Stimulated activated CD4-positive, alpha-beta T cell treated with anti-CD3 and anti-CD28 coated beads, Interleukin-12 subunit alpha, Interleukin-12 subunit beta, amount 100 ng/mL, for 4 hours (primary cell): Measurements from ENCODE around the gene TMEM14B.
"Not testable (repeated sequence)": the region's sequence is repeated elsewhere in the genome, so short reads cannot be mapped to it uniquely, and the experiment has no call there.

Experiments
- DNase-seq: peaks from one replicate; pipeline ENCODE4 v3.0.0-alpha.2; 2020

TMEM14B gene

DNA sequence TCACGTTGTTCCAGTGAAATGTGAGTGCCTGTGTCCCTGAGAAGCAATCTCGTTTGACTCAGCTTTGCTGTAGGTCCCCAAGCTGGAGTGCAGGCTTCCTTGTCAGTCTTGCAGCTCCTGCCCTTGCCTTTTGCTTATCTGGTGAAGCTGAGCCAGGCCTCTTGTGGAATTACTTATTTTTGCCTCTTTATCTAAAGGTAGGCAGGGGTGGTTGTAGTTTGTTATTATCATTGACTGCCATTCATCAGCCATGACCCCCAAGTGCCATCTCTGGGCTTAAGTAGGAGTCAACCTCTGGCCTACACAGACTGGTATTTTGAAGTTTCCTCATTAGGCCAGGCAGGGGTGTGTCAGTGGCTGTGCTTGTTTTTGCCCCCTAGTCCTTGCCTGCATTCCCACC is 2.1 kb downstream of the TMEM14B start:
- no peak for DNase-seq

DNA sequence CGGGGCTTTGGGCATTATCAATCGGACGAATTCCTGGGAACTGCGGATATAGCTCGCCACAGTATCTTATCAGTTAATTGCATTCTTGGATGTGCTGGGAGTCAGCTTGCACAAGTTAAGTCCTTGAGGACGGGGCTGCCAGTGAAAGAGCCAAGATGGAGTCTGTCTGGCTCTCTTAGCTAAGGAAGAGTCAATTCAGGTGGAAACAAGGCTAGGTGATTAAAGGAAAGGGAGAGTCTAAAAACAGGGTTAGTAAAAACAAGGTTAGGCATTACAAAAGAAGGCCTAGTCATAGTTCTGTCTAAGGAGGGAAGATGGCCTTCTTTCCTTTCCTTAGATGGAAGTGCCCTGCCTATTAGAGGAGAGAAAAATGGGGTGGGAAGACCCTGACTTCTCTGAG is 3.0 kb downstream of the TMEM14B start:
- DNase-seq = not testable (repeated sequence)

DNA sequence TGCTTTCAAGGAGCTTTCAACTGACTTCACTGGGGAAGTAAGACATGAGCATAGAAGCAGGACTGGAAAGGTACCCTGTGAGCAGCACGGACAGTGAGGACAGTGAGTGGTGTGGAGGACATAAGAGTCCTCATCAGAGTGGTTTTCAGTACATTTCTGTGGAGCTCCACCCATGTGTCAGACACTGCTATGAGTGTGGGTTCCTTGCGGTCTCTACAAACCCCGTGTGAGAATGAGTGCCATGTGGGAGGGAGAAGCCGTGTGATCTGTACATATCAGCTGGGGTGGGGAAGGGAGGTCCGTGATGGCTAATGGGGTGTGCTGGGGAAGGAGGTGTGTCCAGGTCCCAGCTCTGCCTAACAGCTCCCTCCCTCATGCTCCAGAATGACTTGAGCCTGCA is 4.2 kb downstream of the TMEM14B start:
- not testable (repeated sequence) for DNase-seq

DNA sequence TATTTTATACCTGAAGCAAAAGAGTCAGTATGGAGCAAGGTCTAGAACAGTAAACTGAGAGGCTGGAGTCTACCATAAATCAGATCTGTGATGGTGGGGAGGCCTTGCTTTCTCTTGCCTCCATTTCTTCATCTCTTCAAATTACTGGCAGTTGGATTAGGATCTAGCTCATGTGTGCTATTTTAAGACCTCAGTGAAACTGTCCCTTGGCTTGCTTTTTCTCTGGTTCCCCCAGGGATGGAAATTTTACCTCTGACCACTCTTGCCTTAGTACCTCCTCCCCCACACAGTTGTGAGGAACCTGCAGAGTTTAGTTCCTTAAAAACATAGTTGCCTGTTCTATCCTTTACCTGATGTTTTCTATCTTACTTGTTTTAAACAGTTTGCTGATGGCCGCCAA is 8.5 kb downstream of the TMEM14B start:
- no peak for DNase-seq

DNA sequence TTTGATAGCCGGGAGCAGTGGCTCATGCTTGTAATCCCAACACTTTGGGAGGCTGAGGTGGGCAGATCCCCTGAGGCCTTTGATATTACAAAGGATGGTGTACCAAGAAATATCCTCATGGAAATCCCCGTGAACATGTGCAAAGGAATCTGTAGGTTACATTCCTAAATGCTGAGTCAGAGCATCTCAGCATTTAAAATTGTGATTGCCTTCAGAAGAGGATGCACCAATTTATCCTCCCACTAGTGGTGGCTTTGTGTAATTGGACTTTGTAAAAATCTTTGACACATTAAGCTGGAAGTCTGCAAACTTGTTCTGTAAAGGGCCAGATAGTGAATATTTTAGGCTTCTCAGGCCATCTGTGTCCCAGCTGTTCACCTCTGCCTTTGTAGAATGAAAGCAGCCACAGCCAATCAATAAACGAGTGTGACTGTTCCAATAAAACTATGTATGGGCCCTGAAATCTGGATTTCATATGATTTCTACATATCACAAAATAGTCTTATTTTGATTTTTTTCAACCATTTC is 11.8 kb downstream of the TMEM14B start:
- DNase-seq = no peak

DNA sequence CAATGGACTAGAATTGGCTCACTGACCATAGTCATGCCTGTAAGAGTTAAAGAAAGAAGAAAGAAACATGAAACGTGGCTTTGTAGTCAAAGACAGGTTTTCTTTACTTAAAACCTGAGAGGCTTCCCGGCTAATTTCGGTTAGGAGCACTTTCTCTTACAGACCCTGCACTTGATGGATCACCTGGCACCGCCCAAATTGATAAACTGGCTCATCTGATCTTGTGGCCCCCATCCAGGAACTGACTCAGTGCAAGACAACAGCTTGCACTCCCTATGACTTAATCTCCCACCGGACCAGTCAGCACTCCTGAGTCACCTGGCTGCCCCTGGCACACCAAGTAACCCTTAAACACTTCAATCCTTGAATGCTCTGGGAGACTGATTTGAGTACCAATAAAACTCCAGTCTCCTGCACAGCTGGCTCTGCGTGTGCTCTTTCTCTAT is 12.3 kb downstream of the TMEM14B start:
- DNase-seq = no peak

DNA sequence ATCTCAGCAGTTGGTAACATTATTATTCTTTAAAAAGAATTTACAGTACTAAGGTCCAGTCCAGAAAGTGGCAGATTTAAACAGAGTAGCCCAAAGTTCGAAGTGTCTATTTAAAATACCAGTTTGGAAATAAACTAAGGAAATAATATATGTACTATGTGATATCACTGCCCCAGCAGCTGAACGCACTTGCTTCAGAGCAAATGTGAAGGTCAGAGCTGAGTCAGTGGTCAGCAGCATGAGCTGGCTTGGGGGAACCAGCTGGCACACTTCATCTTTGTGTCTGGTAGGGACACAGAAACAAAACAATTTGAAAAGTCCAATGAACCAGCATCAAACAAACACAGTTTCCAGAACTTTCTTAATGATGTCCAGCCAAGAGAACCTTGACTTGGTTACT is 15.4 kb downstream of the TMEM14B start:
- no peak for DNase-seq

DNA sequence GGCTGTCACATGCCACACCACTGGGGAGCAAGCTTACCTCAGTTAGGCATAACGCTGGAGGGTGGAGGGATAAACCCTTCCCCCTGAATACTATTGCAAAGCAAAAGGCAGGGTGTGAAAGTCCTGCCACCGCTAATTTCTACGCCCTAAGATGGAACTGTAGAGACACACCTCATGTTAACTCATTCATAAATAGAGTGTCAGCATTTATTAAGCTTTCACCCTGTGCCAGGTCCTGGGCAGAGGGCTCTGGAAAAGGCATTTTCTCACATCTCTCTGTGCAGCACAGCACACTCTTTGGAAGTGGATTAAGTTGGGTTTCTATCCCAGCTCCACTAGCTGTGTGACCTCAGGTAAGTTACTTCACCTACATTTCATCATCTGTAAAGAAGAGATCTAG is 21.8 kb downstream of the TMEM14B start:
- DNase-seq = no peak

DNA sequence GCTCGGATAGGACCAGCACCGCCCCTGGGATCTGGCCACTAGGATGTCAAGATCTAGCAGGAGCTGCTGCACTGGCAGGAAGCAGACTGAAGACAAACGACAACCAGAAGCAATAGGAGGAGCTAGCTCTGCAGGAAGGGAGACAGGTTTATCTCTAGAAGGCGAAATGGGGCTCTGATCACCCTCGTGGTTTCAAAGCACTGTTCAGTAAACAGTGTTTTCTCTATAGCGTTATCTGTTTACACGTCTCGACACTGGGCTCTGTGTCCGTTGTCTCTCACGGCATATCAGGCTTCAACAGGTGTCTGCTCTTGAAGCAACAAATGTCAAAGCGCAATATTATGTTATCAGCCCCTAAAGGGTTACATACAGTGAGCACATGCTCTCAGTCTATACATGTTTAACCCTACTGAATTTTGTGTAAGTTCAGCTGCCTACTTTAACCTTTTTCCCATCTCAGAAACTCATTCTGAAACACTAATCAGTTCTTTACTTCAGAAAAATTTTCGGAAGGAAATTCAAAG is 23.8 kb downstream of the TMEM14B start:
- DNase-seq = no peak

DNA sequence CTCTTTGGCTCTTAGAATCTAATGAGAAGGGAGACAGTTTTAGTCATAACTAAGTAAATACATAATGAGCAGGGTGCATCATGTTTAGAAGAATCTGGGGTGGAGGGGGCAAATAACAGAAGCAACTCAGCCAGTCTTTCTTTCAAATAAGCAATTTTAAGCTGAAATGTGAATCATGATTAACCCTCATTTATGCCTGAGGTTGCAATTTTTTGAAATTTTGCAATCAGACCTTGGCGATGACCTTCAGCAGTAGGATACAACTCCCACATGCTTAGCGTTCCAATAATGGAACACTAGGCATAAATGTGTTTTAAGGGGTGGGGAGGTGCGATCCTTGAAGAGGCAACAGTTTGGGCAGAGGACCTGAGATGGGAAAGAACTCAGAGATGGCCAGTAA is 30.6 kb downstream of the TMEM14B start:
- no peak for DNase-seq

DNA sequence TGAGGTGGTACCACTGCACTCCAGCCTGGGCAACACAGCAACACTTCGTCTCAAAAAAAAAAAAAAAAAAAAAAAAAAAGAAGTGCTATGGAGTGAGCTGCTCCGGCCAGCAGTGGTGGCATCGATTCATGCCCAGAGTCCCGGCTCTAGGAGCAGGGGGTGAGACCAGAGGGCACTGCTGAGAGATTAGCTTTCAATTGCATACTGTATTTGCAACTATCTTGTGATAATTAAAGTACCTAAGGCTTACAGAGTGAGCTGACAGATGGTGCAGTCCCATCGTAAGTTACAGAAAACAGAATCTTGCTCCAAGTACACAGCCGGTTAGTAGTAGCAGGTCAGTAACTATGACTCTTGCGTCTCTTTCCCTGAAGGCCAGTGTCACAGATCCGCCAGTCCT is 31.5 kb downstream of the TMEM14B start:
- no peak for DNase-seq

DNA sequence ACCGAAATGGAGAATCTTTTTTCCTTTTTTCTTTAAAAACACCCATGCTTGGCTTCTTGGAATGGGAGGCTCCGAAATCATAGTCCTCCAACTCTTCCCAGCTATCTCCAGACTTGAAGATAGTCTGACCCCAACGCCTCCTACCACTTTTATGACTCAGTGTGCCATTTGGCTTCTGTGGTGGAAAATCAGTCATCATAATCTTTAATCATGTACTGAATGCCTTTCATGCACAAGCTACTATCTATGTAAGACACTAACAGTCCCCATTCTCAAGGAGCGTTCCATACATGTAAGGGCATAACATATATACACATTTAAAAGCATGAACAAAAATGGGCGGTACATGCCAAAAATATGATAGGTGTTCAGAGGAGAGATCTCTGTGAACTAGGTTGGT is 44.1 kb downstream of the TMEM14B start:
- DNase-seq = no peak

DNA sequence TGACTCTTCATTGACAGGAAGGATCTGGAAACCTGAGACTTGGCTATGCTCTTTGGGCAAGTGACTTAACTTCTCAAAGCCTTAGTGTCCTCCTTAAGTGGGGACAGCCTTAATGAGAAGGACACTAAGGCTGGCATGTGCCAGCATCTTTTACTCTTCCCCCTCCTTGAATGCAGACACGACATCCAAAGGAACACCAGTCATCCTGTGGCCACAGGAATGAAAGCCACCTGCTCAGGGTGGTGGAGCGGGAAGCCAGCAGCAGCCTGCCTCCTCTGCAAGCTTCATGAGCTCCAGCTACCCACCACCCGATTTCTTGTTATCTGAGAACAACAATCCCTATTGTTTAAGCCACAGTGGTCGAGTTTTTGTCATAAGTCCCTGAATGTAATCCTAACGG is 44.5 kb downstream of the TMEM14B start:
- DNase-seq = no peak

DNA sequence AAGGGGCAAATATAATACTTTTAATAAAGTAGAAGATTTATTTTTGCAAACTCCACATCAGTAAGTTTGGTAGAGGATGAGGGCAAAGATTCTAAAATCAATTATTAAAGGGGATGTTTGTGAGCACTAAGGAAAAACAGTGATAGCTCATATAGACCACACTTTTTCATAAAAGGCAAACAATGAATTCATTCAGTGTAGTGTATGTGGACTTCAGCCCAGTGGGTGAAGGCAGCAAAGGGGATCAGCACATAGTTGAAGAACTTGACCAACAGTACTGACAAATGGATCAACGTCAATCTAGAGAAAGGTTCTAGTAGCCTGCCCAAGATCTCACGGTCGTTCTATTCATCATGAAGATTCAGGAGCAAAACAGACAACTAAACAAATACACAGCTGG is 45.4 kb downstream of the TMEM14B start:
- DNase-seq = no peak

DNA sequence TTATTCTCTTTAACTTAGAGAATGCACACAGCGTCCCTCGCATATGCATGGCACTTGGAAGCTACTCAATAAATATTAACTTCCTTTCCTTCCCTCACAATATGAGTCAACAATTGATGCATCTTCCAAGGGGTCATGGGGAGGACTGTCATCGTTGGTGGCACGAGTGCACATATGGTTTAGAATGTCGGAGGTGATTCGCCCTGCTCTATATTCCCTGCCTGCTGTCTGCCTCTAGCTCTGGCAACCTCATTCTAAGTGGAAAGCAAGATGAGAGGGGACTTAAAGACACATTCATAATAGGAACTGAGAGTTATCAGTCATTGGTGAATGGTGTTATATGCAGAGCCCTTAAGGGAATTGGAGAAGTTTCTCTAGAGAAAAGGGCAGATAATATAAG is 46.1 kb downstream of the TMEM14B start:
- no peak for DNase-seq

DNA sequence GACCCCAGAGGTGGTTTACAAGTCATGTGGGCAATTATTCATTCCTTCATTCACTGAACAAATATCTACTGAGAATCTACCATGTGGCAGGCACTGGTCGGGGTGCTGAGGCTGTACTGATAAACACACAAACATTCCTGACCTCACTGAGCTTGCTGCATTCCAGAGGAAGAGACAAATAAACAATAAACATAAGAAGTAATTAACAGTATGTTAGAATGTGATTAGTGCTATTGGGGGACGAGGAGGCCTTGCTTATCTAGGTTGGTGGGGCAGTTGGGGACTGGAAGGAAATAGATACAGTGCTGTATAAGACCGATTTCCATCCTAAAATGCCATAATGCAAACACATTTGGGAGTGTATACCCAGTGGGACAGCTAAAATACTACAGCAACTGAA is 46.6 kb downstream of the TMEM14B start:
- DNase-seq = no peak

DNA sequence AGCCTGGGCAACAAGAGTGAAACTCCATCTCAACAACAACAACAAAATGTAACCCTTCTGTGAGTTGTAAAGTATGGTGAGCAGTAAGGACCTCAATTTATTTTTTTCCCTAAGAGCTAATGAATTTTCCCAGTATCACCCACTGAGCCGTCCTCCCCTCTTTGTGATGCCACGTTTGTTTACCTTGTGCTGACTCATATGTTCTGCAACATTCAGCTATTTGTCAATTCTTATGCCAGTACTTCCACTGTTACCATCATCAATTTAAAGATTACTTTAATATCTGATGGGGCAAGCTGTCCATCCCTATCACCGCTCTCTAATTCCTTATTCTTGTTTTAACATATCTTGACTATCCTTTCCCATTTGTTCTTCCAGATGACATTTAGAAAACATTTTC is 53.2 kb downstream of the TMEM14B start:
- no peak for DNase-seq

DNA sequence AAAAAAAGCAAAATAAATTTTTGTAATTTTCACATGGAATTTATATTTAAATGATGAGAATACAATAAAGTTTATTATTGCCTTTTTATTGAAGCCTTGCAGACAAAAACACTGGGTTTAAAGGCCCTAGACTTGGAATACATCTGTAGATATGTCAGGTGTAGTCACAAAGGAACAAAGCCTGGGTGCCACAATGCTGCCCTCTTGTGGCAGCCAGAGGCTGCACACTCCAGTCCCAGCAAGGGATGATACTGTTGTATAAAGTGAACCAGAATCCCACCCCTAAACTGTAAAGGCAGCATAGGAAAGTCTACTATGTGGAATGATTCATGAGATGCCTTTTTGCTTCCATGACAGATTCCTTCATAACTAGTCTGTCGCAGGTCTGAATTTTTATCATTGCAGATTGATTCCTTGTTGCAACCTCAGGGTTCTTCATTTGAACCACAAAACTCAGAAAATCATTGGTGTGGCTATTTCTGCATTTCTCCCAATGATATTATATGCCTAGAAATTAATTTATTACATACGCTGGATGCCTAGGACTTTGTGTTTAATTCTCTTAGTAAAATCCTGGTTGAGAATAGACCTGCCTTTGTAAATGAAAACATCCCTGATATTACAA is 53.7 kb downstream of the TMEM14B start:
- DNase-seq = peak; percentile 43
